H1 (cell line): ENCODE data around the gene DEGS2. TPM values are rescaled to one million over a fixed set of nuclear protein-coding genes. Genes with fewer than 3 reads are reported as not detected.

Experiments used
- BCL11A ChIP-seq, 2 experiments: IDR thresholded peaks; one replicate each; pipeline ENCODE4 v1.6.1; 2011; ENCODE audit warnings: low read depth in 2 of 2, low read length in 2 of 2, mild to moderate bottlenecking in 2 of 2
- BRCA1 ChIP-seq: IDR thresholded peaks from 2 replicates; pipeline ENCODE4 v1.6.1; 2012; ENCODE audit warnings: low read depth, low read length, improper control_type of control experiment
- EZH2 ChIP-seq: fragments of 200-600 bp; sonication (generic); IDR thresholded peaks from 2 replicates; pipeline ENCODE4 v1.7.1; 2012; ENCODE audit warnings: low read depth, mild to moderate bottlenecking, moderate library complexity, low read length, inconsistent platforms; ENCODE audit not compliant: severe bottlenecking
- GTF2F1 ChIP-seq: IDR thresholded peaks from 2 replicates; pipeline ENCODE4 v1.6.1; 2012; ENCODE audit warnings: low read depth, low read length, improper control_type of control experiment, borderline replicate concordance
- JUN ChIP-seq: IDR thresholded peaks from 2 replicates; pipeline ENCODE4 v1.6.1; 2011; ENCODE audit warnings: low read depth, mild to moderate bottlenecking, improper control_type of control experiment, low read length
- MAX ChIP-seq: IDR thresholded peaks from 2 replicates; pipeline ENCODE4 v1.6.1; 2012; ENCODE audit warnings: inconsistent platforms
- POLR2AphosphoS5 ChIP-seq: IDR thresholded peaks from 2 replicates; pipeline ENCODE4 v1.6.1; 2011; ENCODE audit warnings: low read depth, low read length
- RNF2 ChIP-seq: fragments of 200-900, 300-1000 bp; sonication (generic); IDR thresholded peaks from 2 replicates; pipeline ENCODE4 v1.7.1; 2016; ENCODE audit warnings: borderline replicate concordance, low read depth, mild to moderate bottlenecking, antibody characterized with exemption, low read length; ENCODE audit not compliant: poor library complexity, severe bottlenecking; ENCODE audit errors: missing control alignments
- SIX5 ChIP-seq: IDR thresholded peaks from 2 replicates; pipeline ENCODE4 v1.6.1; 2011; ENCODE audit warnings: mild to moderate bottlenecking, low read depth, low read length
- TEAD4 ChIP-seq: IDR thresholded peaks from 2 replicates; pipeline ENCODE4 v1.6.1; 2012; ENCODE audit warnings: low read depth, low read length, inconsistent platforms, mixed read lengths
- polyA plus RNA-seq, 7 experiments: library from polyadenylated mRNA; depleted of rRNA in 3 of 7; stranded (reverse) in 5 of 7; unstranded in 2 of 7; fragments of >200 nt in 5 of 7; fragments of 200-250 nt in 2 of 7; gene quantifications; 1 replicate in 5 of 7; 2 replicates in 1 of 7; 4 replicates in 1 of 7; pipeline versions ENCODE4 v1.2.1 to v1.2.3, GENCODE V29; 2011 to 2013; ENCODE audit warnings: missing spikeins in 2 of 7, mixed read lengths in 2 of 7
- total RNA-seq: library from RNA; stranded (reverse); fragmentation: NEBNext Ultra II Directional; extraction: Animal tissue kit (Norgen Biotek cat#: 25700); gene quantifications from 2 replicates; pipeline ENCODE4 v1.2.1, GENCODE V29; 2021

DEGS2 gene
- total and polyA plus RNA-seq, 2 of the 8 experiments (the other 6 are each of a cell fraction or from before 2014, with no cell fraction given) = 0.61 to 0.82 TPM

- TF ChIP-seq POLR2AphosphoS5 = no peak
- no peak for TF ChIP-seq BCL11A (IDR thresholded peaks at IDR 0.05; ENCODE audit: low read depth in 2 of 2, low read length in 2 of 2)
- no peak for TF ChIP-seq JUN
- no peak for TF ChIP-seq SIX5
- TF ChIP-seq TEAD4 = no peak
- no peak for TF ChIP-seq RNF2
- no peak for TF ChIP-seq EZH2
- TF ChIP-seq BRCA1 = no peak
- no peak for TF ChIP-seq GTF2F1
- TF ChIP-seq MAX = no peak
These were observed 17.1 kb downstream of the DEGS2 start (continued) for GRCh38 chr14:100142073-100143040.
